PC-9 (cell line): ENCODE data around the gene KRT9. TPM values are rescaled to one million over a fixed set of nuclear protein-coding genes. Genes with fewer than 3 reads are reported as not detected.

ENCODE experiments used
- BruUV-seq: library from RNA; stranded (reverse); fragments of 400-500 nt; replicated peaks from 2 replicates; lab custom pipeline; 2021; lab: Mats Ljungman, UMichigan
- CTCF ChIA-PET: fragments of 300-600 bp; sonication (Branson Sonifier 250); formaldehyde crosslinking; loops from one replicate; lab custom pipeline; 2022; ENCODE audit warnings: antibody characterized with exemption; lab: Charles Lee
- POLR2A ChIA-PET: fragments of 300-600 bp; sonication (Branson Sonifier 250); formaldehyde crosslinking; loops from one replicate; lab custom pipeline; 2022; ENCODE audit warnings: antibody characterized with exemption; ENCODE audit not compliant: unreplicated experiment; lab: Charles Lee
- DNase-seq, 2 experiments: peaks; one replicate each; pipeline versions ENCODE4 v3.0.0 to v3.0.0-alpha.2; 2015 to 2022; ENCODE audit warnings: mixed read lengths in 1 of 2
- H2AFZ ChIP-seq: fragments of 200-600 bp; sonication (generic); 2 replicates; pipeline ENCODE4 v1.8.1; 2017; ENCODE audit warnings: antibody characterized with exemption
- H3F3A ChIP-seq: fragments of 200-600 bp; sonication (generic); 2 replicates; pipeline ENCODE4 v1.8.1; 2017; ENCODE audit warnings: antibody characterized with exemption, mild to moderate bottlenecking, low read depth; ENCODE audit not compliant: insufficient read depth
- H3K27ac ChIP-seq: fragments of 200-600 bp; sonication (generic); 2 replicates; pipeline ENCODE4 v1.6.1; 2016; ENCODE audit warnings: mixed run types
- H3K27me3 ChIP-seq: fragments of 200-600 bp; sonication (generic); 2 replicates; pipeline ENCODE4 v1.6.1; 2016; ENCODE audit warnings: low read depth, mixed run types; ENCODE audit not compliant: insufficient read depth
- H3K36me3 ChIP-seq: fragments of 200-600 bp; sonication (generic); 2 replicates; pipeline ENCODE4 v1.6.1; 2016; ENCODE audit warnings: low read depth, mixed run types
- H3K4me1 ChIP-seq: fragments of 200-600 bp; sonication (generic); replicated peaks from 2 replicates; pipeline ENCODE4 v1.6.1; 2016; ENCODE audit warnings: mixed run types; ENCODE audit not compliant: insufficient read depth
- H3K4me2 ChIP-seq: fragments of 200-600 bp; sonication (generic); 2 replicates; pipeline ENCODE4 v1.6.1; 2017; ENCODE audit warnings: mixed run types
- H3K4me3 ChIP-seq: fragments of 200-600 bp; sonication (generic); 2 replicates; pipeline ENCODE4 v1.6.1; 2016; ENCODE audit warnings: mixed run types
- H3K79me2 ChIP-seq: fragments of 200-600 bp; sonication (generic); 2 replicates; pipeline ENCODE4 v1.6.1; 2017; ENCODE audit warnings: low read depth, mixed run types
- H3K9me2 ChIP-seq: fragments of 200-600 bp; sonication (generic); 2 replicates; pipeline ENCODE4 v1.8.1; 2017; ENCODE audit warnings: mild to moderate bottlenecking; ENCODE audit not compliant: insufficient read depth
- H3K9me3 ChIP-seq: fragments of 200-600 bp; sonication (generic); 2 replicates; pipeline ENCODE4 v1.8.1; 2016; ENCODE audit warnings: low read depth; ENCODE audit not compliant: insufficient read depth
- H4K20me1 ChIP-seq: fragments of 200-600 bp; sonication (generic); 2 replicates; pipeline ENCODE4 v1.8.1; 2017; ENCODE audit not compliant: insufficient read depth
- CTCF ChIP-seq: fragments of 200-600 bp; sonication (generic); conservative IDR thresholded peaks from 2 replicates; pipeline ENCODE4 v1.6.1; 2017; ENCODE audit warnings: mixed run types, antibody characterized with exemption, mild to moderate bottlenecking, moderate library complexity
- EZH2 ChIP-seq: fragments of 200-600 bp; sonication (generic); IDR thresholded peaks from 2 replicates; pipeline ENCODE4 v1.8.0; 2017; ENCODE audit warnings: antibody characterized with exemption, low read depth
- intact Hi-C: fragments of 100-400 bp; cut with micrococcal nuclease; formaldehyde crosslinking; loops from one replicate; pipeline ENCODE4 v1.10.0; 2022; ENCODE audit not compliant: unreplicated experiment
- total RNA-seq: library from RNA; stranded (reverse); gene quantifications from 2 replicates; pipeline ENCODE4 v1.2.3, GENCODE V29; 2021

The KRT9 gene
- total RNA-seq, 1 experiment from 2014 or later: 0.55 TPM

GRCh38 chr17:41523787-41524186 is 48.1 kb downstream of the KRT9 start:
- Histone ChIP-seq H3K4me1 (peaks cover 64% of the 10 kb centered on the region), H3K27ac (peak overlapping the region; percentile 95), H3K4me2 (peak overlapping the region; percentile 98), H4K20me1 (peaks cover 19% of the 10 kb centered on the region), H3K9me3 (no peaks in the 10 kb centered on the region), H3K79me2 (peaks cover 59% of the 10 kb centered on the region), H3K27me3 (no peaks in the 10 kb centered on the region), H3K36me3 (peaks cover 38% of the 10 kb centered on the region), H3K9me2 (no peaks in the 10 kb centered on the region), H3F3A (peaks cover 93% of the 10 kb centered on the region), H3K4me3 (peak overlapping the region; percentile 93), H2AFZ (no peak overlapping the region)
- TF ChIP-seq EZH2: no peak
- TF ChIP-seq CTCF: no peak
- TSS peak; percentile 13 for BruUV-seq
- ChIA-PET POLR2A (interaction anchor here (0.5 to 5.8 kb wide), 3 partner anchors 17 to 438 kb away, joined by 4 to 75 read pairs (median 8); partner anchors contain the start of gene KRT13), CTCF (no interaction called here)
- peak; percentile 67 to 74 for DNase-seq
- intact Hi-C loops: loop anchor here (10.0 kb wide), 1 partner anchor 199 kb away; no protein-coding TSS in a partner anchor

GRCh38 chr17:41523225-41523593 is 48.6 kb downstream of the KRT9 start:
- peaks cover 66% of the 10 kb centered on the region for H3K4me1 ChIP-seq
- no peaks in the 10 kb centered on the region for H3K9me3 ChIP-seq
- H3K79me2 ChIP-seq: peaks cover 59% of the 10 kb centered on the region
- H3F3A ChIP-seq: peaks cover 94% of the 10 kb centered on the region
- peak overlapping the region; percentile 93 for H3K4me3 ChIP-seq
- peak overlapping the region; percentile 98 for H3K4me2 ChIP-seq
- H3K9me2 ChIP-seq: no peaks in the 10 kb centered on the region
- no peak overlapping the region for H2AFZ ChIP-seq
- ChIA-PET POLR2A (interaction anchor here (5.8 kb wide), 1 partner anchor 17 kb away, joined by 75 read pairs; the partner anchor contains the start of gene KRT13), CTCF (no interaction called here)
- intact Hi-C loops: loop anchor here (10.0 kb wide), 1 partner anchor 198 kb away; no protein-coding TSS in a partner anchor
- no TSS peak for BruUV-seq
- DNase-seq: peak in 1 of 2 experiments; percentile 60
- peaks cover 38% of the 10 kb centered on the region for H3K36me3 ChIP-seq
- no peaks in the 10 kb centered on the region for H3K27me3 ChIP-seq
- H3K27ac ChIP-seq: peak overlapping the region; percentile 95
- H4K20me1 ChIP-seq: peaks cover 19% of the 10 kb centered on the region
- TF ChIP-seq CTCF: no peak
- no peak for TF ChIP-seq EZH2

GRCh38 chr17:41522301-41523224 is 49.3 kb downstream of the KRT9 start:
- Histone ChIP-seq H3K36me3 (peaks cover 38% of the 10 kb centered on the region), H3K79me2 (peaks cover 58% of the 10 kb centered on the region), H3K9me3 (no peaks in the 10 kb centered on the region), H4K20me1 (peaks cover 19% of the 10 kb centered on the region), H3K27ac (peak overlapping the region; percentile 95), H3K9me2 (no peaks in the 10 kb centered on the region), H3K4me3 (peak overlapping the region; percentile 93; the same call in 1 of the 2 replicates), H2AFZ (no peak overlapping the region), H3F3A (peaks cover 92% of the 10 kb centered on the region), H3K4me2 (peak overlapping the region; percentile 98), H3K27me3 (no peaks in the 10 kb centered on the region), H3K4me1 (peaks cover 73% of the 10 kb centered on the region)
- intact Hi-C loops: loop anchor here (1.0 to 10.0 kb wide), 3 partner anchors 26 to 613 kb away; no protein-coding TSS in a partner anchor
- POLR2A ChIA-PET: interaction anchor here (0.5 to 5.8 kb wide), 18 partner anchors 8 to 1021 kb away, joined by 3 to 75 read pairs (median 6); partner anchors contain the start of genes KRT13 and TNS4
- CTCF ChIA-PET: interaction anchor here (0.6 to 4.7 kb wide), 6 partner anchors 15 to 208 kb away, joined by 3 to 51 read pairs (median 6); partner anchors contain the start of gene KRT13
- peak; percentile 82 to 98 for DNase-seq
- BruUV-seq: TSS peak; percentile 13
- TF ChIP-seq CTCF (no peak), EZH2 (no peak)
